Naive thymus-derived CD8-positive, alpha-beta T cell (primary cell): ENCODE data around the gene CFAP46. TPM values are rescaled to one million over a fixed set of nuclear protein-coding genes. Genes with fewer than 3 reads are reported as not detected.

Source experiments
- ATAC-seq, 2 donors: fragments of 150-1000 bp; cut with Tn5 transposase in 1 of 2; sonication (Bioruptor Pico), chemical (Tn5 transposase) in 1 of 2; 1 replicate in 1 of 2; 2 replicates in 1 of 2; pipeline ENCODE4 v1.10.0; 2021; ENCODE audit warnings: mild to moderate bottlenecking in 2 of 2, moderate library complexity in 2 of 2
- POLR2A ChIA-PET: fragments of 350-600 bp; sonication (Branson Sonifier 250); formaldehyde crosslinking; loops from one replicate; lab custom pipeline; 2021; ENCODE audit warnings: antibody characterized with exemption; lab: Charles Lee
- DNase-seq, 10 donors: peaks; one replicate each; pipeline versions ENCODE4 v3.0.0 to v3.0.0-alpha.2; 2020 to 2022
- H3K27ac Mint-ChIP-seq, 10 donors: one replicate each; pipeline ENCODE4 v1.8.0; 2020 to 2022; ENCODE audit warnings: mild to moderate bottlenecking in 10 of 10, mixed read lengths in 10 of 10, moderate library complexity in 4 of 10, inconsistent platforms in 1 of 10
- H3K27me3 Mint-ChIP-seq, 5 donors: one replicate each; pipeline ENCODE4 v1.8.0; 2021 to 2022; ENCODE audit warnings: mixed read lengths in 5 of 5
- H3K36me3 Mint-ChIP-seq, 3 donors: one replicate each; pipeline ENCODE4 v1.8.0; 2020 to 2022; ENCODE audit warnings: mixed read lengths in 3 of 3, mild to moderate bottlenecking in 2 of 3, inconsistent platforms in 1 of 3
- H3K4me1 Mint-ChIP-seq, 4 donors: one replicate each; pipeline ENCODE4 v1.8.0; 2021 to 2022; ENCODE audit warnings: mixed read lengths in 4 of 4
- H3K4me3 Mint-ChIP-seq, 10 donors: one replicate each; pipeline ENCODE4 v1.8.0; 2020 to 2022; ENCODE audit warnings: mild to moderate bottlenecking in 10 of 10, mixed read lengths in 10 of 10, moderate library complexity in 6 of 10, inconsistent platforms in 1 of 10
- H3K9me3 Mint-ChIP-seq, 9 donors: one replicate each; pipeline ENCODE4 v1.8.0; 2020 to 2022; ENCODE audit warnings: mixed read lengths in 9 of 9, mild to moderate bottlenecking in 3 of 9, inconsistent platforms in 1 of 9, moderate library complexity in 1 of 9
- polyA plus RNA-seq, 3 donors: library from polyadenylated mRNA; unstranded; fragments of 300-500 nt; fragmentation: Illumina TruSeq; gene quantifications; one replicate each; pipeline ENCODE4 v1.2.3, GENCODE V29; 2021
- total RNA-seq, 8 experiments: library from RNA in 2 of 8; stranded (reverse) in 2 of 8; gene quantifications; one replicate each; pipeline ENCODE4 v1.2.3 and lab custom pipeline; 2021 to 2026

CFAP46 gene
- total and polyA plus RNA-seq, 5 experiments from 2014 or later: not detected

DNA sequence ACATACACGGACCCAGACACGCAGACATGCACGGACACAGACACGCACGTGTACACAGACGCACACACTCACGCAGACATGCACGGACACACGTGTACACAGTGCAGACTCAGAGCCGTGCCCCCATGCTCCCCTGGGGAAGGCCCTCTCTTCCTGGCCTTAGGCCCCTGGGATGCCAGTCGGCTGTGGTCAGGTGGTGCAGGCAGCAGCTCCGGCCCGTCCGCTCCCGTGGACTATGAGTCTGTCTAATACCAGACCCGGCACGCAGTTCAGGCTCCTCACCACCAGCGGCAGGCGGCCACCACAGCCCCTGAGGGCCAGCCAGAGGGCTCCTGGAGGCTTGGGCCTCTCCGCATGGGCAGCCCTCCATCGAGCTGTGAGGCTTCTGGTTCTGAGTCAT, 104.5 kb downstream of the CFAP46 start:
- H3K27me3 Mint-ChIP-seq: peaks cover 4 to 26% (median 5%) of the 10 kb centered on the region in 5 donors

DNA sequence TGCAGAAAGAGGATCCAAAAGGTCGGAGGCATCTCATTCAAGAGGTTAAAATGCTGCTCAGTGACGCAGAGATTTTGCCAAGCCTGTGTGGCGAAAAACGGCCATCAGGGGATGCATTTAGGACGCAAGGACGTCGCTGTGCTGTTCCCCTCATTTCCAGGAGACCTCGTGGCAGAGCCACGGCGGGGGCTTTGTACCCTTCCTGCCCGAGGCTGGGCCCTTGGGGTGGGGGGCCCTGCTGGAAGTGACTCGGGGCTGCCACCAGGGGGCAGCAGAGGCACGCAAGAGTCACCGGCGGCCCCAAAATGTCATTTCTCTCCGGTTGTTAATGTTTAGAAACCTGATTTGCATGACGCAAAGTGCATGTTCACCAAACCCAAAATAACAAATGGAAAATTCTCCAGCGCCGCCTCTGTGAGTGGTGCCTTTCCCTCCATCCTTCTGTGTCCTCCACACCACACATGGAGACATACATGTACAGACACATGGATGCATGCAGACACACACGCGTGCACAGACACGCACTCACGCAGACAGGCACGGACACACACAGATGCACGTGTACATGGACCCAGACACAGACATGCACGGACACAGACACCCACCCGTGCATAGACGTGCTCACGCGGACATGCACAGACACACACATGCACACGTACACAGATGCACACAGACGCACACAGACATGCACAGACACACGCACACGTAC, 105.4 kb downstream of the CFAP46 start:
- DNase-seq: peak in 8 of 10 donors; percentile 14 to 69 (median 50)
- peaks cover 0 to 2% (median under 1%) of the 10 kb centered on the region in 3 donors for H3K36me3 Mint-ChIP-seq
- POLR2A ChIA-PET: no interaction called here
- peaks cover 0 to 23% (median 8%) of the 10 kb centered on the region in 5 donors for H3K27me3 Mint-ChIP-seq
- H3K4me3 Mint-ChIP-seq: no peak overlapping the region
- H3K9me3 Mint-ChIP-seq: peaks cover 0 to 5% (median 2%) of the 10 kb centered on the region in 9 donors
- H3K4me1 Mint-ChIP-seq: peaks cover 0 to 3% (median 1%) of the 10 kb centered on the region in 4 donors
- peak; percentile 29 to 59 for ATAC-seq
- H3K27ac Mint-ChIP-seq: no peak overlapping the region

More for the DNA sequence above, 104.5 kb downstream of the CFAP46 start:
- Mint-ChIP-seq H3K4me3 (no peak overlapping the region), H3K27ac (peak overlapping the region in 1 of 10 donors; percentile 27), H3K36me3 (peaks cover 0 to 11% (median 10%) of the 10 kb centered on the region in 3 donors), H3K4me1 (peaks cover 0 to 3% (median 1%) of the 10 kb centered on the region in 4 donors), H3K9me3 (peaks cover 0 to 15% (median 11%) of the 10 kb centered on the region in 9 donors)
- POLR2A ChIA-PET: no interaction called here
- ATAC-seq: no peak
- no peak for DNase-seq

DNA sequence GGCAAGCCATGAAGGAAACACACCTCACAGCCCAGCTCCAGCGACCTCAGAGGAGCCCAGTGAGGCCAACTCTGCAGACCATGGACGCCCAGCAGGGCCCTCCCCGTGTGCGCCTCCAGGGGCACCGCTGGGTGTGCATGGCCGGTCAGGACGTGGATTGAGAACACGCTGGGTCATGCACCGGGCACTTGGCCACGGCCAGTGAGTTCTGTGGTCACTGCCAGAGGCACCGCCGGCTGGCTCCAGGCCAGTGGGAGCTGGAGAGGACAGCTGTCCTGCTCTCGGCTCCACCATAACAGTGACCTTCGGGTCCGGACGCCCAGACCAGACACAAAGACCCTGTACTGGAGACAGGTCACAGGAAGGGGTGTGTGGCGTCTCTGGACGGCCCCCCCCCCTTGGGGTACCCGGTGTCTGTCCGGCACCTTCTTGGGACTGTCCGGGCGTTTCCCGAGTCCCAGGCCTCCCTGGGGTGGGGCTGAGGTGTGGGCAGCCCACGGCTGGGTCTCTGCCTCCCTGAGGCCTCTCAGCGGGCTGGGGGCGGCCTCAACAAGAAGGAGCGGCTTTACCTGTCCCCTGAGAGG, 106.0 kb downstream of the CFAP46 start:
- ATAC-seq (no peak), DNase-seq (no peak)
- Mint-ChIP-seq H3K27ac (no peak overlapping the region), H3K4me3 (no peak overlapping the region), H3K4me1 (peaks cover 0 to 3% (median 1%) of the 10 kb centered on the region in 4 donors), H3K36me3 (no peaks in the 10 kb centered on the region), H3K27me3 (peaks cover 0 to 23% (median 10%) of the 10 kb centered on the region in 5 donors), H3K9me3 (peaks cover 0 to 5% (median 0%) of the 10 kb centered on the region in 9 donors)
- POLR2A ChIA-PET: no interaction called here

DNA sequence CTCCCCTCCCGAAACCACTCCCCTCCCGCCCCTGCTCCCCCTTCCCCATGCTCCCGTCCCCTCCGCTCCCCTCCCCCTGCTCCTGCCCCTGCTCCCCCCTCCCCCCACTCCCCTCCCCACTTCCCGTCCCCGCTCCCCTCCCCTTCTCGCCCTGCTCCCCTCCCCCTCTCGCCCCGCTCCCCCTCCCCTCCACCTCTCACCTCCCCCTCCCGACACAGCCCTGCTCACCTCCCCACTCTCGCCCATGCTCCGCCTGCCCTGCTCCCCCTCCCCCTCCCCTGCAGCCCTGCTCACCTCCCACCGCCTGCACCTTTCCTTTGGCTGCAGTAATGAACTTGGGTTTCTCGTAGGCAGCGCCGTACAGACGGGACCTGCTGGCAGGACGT, 106.5 kb downstream of the CFAP46 start:
- no peak for ATAC-seq
- Mint-ChIP-seq H3K27ac (no peak overlapping the region), H3K9me3 (peaks cover 0 to 4% (median 0%) of the 10 kb centered on the region in 9 donors)

DNA sequence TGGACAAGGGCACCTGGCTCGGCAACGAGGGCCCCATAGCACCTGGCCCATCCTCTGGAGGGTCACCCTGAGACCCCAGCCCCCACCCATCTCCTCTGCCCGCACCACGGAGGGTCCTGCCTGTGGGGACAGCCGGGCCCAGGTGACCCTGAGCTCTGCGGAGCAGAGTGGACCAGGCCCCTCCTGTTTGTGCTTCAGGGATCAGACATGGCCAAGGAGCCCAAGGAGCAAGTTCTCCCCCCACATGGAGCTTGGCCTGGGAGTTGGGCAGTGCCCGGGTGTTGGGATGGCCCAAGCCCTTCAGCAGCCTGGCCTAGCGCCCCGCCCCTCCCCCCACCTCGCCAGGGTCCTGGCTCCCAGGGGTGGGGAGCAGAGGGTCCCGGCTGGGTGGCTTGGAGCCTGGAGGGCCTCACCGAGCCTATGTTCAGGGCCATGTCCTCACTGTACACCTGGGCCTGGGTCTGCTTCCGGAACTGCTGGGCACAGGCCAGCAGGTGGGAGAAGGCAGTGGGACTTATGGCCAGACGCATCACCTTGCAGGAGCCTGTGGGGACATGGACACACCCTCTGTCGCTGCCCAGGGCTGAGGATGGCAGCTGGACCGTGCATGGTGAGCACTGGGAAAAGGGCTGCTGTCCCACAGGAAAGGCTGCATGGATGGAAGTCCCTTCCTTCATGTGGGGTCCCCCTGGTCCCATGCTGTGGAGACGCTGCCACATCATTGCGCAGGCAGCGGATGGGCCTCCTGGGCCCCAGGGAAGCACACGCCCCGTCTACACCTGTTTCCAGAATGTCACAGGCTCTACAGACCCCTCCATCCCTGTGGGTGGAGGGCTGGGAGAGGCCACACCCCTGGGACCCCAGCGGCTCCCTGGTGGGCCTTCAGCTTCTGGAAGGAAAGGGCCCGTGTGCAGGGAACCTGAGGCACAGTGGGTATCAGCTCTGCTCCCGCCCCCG, 107.2 kb downstream of the CFAP46 start:
- peaks cover 0 to 18% (median 7%) of the 10 kb centered on the region in 5 donors for H3K27me3 Mint-ChIP-seq
- H3K36me3 Mint-ChIP-seq: no peaks in the 10 kb centered on the region
- peaks cover 0 to 3% (median 1%) of the 10 kb centered on the region in 4 donors for H3K4me1 Mint-ChIP-seq
- ATAC-seq (no peak), DNase-seq (no peak)
- POLR2A ChIA-PET: no interaction called here
- no peak overlapping the region for H3K27ac Mint-ChIP-seq
- no peaks in the 10 kb centered on the region for H3K9me3 Mint-ChIP-seq
- no peak overlapping the region for H3K4me3 Mint-ChIP-seq

More for the DNA sequence above, 106.5 kb downstream of the CFAP46 start:
- Mint-ChIP-seq H3K27me3 (peaks cover 0 to 23% (median 9%) of the 10 kb centered on the region in 5 donors), H3K4me3 (no peak overlapping the region), H3K36me3 (no peaks in the 10 kb centered on the region), H3K4me1 (peaks cover 0 to 3% (median 1%) of the 10 kb centered on the region in 4 donors)
- POLR2A ChIA-PET: no interaction called here
- no peak for DNase-seq

DNA sequence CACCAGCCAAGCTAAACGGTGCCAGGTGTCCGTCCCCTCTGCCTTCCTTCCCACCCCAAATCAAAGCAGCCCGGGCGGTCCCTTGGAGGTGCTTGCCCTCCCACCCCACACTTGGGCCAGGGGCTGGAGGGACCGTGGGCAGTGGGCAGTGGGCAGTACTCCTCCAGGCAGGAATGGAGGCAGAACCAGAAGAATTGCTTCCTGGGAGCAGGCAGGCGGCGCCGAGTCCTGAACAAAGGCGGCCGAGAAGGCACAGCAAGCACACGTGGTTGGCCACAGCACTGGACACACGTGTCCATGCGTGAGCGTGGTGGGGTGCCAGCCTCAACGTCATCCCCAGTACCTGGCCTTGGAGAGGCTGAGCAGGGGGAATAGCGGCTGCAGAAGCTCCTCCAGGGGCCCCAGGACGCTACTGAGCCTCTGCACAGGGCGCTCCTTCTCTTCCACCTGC, 108.0 kb downstream of the CFAP46 start:
- Mint-ChIP-seq H3K36me3 (no peaks in the 10 kb centered on the region), H3K4me3 (no peak overlapping the region), H3K9me3 (no peaks in the 10 kb centered on the region), H3K27ac (no peak overlapping the region), H3K4me1 (peaks cover 0 to 3% (median 1%) of the 10 kb centered on the region in 4 donors), H3K27me3 (peaks cover 0 to 18% (median 7%) of the 10 kb centered on the region in 5 donors)
- DNase-seq: no peak
- ATAC-seq: no peak
- POLR2A ChIA-PET: no interaction called here

DNA sequence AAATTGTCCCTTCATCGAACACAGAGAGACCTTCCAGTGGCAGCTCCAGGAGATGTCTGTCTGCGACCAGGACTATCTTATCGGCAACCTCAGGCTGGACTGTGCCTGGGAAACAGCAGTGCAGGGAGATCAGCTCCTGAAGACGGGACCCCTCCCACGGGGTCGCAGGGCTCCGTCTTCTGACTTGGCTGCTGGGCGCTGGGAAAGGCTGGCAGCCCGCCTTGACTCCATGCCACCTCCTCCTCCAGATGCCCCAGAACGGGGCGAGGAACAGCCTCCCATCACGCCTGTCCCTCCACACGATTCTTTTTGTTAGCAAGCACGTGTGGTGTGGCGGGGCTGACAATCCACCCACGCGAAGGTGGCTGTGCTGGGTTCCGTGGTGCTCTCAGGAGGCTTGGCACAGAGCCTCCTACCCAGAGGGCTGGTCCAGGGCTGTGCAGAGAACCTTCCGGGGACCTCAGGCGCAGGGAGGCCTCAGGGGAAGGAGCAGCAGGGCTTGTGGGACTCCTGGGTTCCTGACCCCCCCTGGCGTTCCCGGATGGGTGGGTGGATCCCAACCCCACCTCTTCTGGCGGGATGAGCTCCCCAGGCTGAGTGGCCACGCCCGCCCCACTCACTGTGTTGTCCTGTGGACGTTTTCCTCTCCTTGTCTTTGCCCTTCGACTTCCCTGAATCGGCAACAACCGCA, 108.8 kb downstream of the CFAP46 start:
- Mint-ChIP-seq H3K36me3 (no peaks in the 10 kb centered on the region), H3K27ac (no peak overlapping the region), H3K9me3 (no peaks in the 10 kb centered on the region), H3K27me3 (peaks cover 0 to 18% (median 3%) of the 10 kb centered on the region in 5 donors), H3K4me3 (no peak overlapping the region), H3K4me1 (peaks cover 0 to 3% (median 1%) of the 10 kb centered on the region in 4 donors)
- no peak for DNase-seq
- POLR2A ChIA-PET: no interaction called here
- ATAC-seq: no peak

DNA sequence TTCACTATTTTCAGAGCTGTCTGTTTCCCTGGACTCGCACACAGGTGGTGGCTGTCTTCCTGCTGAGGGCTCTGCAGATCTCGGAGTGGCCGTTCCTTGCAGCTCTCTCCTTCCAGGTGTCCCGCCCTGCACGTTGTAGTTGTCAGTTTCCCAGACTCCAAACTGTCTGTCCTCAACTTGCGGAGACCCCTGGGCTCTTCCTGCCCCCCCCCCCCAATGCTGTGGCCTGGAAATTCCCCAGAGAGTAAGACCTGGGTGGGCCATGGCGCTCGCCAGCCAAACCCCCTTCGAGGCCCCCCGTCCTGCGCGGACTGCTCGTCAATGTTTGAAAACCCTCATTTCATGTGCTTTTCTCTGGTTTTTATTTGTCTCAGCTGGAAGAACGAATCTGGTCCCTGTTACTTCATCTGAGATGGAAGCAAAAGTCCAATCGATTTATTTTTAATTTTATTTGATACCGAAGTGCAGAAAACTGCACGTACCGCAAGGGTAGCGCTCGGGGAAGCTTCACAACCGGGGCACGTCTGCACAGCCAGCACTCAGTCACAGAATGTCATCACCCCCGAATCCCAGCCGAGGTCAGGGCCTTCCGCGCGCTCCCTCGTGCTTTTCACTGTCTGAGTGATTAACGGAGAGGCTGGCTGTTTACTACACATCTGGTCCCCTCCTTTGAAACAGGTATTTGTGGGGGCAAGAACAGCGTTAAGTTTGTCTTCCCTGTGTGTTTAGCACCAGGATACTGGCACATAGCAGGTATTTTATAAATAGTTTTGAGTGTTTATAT, 110.0 kb downstream of the CFAP46 start:
- Mint-ChIP-seq H3K4me3 (no peak overlapping the region), H3K27ac (no peak overlapping the region), H3K27me3 (peaks cover 0 to 18% (median 3%) of the 10 kb centered on the region in 5 donors), H3K4me1 (peaks cover 0 to 3% (median 1%) of the 10 kb centered on the region in 4 donors), H3K36me3 (no peaks in the 10 kb centered on the region), H3K9me3 (no peaks in the 10 kb centered on the region)
- POLR2A ChIA-PET: no interaction called here
- DNase-seq (no peak), ATAC-seq (no peak)

DNA sequence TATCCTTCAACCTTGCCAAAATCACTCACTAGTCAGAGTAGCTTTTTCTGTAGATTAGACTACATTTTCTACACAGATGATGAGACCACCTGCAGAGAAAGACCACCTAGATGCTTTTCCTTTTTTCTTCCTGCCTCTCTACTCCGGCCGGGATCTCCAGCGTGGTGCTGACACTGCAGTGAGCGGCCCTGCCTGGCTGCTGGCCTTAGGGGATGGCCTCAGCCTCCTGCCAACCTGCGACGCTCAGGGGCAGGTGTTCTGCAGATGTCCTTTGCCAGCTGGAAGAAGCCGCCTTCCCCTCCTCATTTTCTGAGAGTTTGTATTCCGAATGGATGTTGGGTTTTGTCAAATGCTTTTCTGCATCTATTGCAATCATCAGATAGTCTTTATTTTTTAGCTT, 113.0 kb downstream of the CFAP46 start:
- no peak overlapping the region for H3K4me3 Mint-ChIP-seq
- H3K27me3 Mint-ChIP-seq: peaks cover 0 to 18% (median 3%) of the 10 kb centered on the region in 5 donors
- no peaks in the 10 kb centered on the region for H3K9me3 Mint-ChIP-seq
- POLR2A ChIA-PET: no interaction called here
- DNase-seq (no peak), ATAC-seq (no peak)
- no peak overlapping the region for H3K27ac Mint-ChIP-seq
- H3K4me1 Mint-ChIP-seq: no peaks in the 10 kb centered on the region
- no peaks in the 10 kb centered on the region for H3K36me3 Mint-ChIP-seq

DNA sequence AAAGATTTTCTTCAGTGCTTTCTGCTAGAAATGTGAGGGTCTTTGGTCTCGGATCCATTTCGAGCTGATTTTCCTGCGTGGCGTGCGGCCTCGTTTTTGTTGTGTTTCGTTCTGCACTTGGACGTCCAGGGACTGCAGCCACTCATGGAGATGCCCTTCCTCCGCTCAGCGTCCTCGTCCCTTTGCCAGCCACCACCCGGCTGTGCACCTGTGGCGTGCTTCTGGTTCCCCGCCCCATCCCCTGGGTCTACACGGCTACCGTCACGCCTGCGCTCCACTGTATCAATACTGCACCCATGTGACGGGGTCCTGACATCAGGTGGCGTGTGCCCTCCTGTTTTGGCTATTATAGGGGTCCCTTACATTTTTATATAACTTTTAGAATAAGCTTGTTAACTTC, 113.7 kb downstream of the CFAP46 start:
- POLR2A ChIA-PET: interaction anchor here (0.6 kb wide), 1 partner anchor 178 kb away, joined by 3 read pairs; no protein-coding TSS in a partner anchor
- H3K27ac Mint-ChIP-seq: no peak overlapping the region

DNA sequence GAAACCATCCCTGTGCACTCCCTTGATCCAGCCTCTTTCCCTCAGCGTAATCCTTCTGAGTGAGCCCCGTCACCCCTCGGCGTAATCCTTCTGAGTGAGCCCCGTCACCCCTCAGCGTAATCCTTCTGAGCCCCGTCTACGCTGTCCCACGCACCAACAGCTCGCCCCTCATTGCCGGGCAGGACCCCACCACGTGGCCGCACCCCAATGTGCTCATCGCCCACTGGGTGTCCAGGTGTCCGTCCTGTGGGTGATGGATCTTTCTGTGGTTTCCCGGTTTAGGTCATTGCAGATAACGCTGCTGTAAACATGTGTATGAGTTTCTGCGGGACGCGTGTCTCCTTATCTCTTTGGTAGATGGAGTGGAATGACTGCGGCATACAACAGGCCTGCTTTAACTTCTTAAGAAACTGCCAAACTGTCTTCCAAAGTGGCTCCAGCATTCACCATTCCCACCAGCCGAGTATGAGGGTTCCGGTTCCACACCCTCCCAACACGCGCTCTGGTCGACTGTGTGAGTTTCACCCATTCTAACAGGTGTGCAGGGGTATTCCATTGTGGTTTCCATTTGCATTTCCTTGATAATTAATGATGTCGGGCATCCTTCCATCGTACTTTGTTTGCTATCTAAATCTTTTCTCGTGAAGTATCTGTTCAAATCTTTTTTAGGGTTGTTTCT, 114.4 kb downstream of the CFAP46 start:
- H3K9me3 Mint-ChIP-seq: no peaks in the 10 kb centered on the region
- DNase-seq (peak in 1 of 10 donors; percentile 58), ATAC-seq (no peak)
- peak overlapping the region in 4 of 10 donors; percentile 11 to 90 (median 44) for H3K27ac Mint-ChIP-seq
- peaks cover 0 to 18% (median 3%) of the 10 kb centered on the region in 5 donors for H3K27me3 Mint-ChIP-seq
- H3K4me3 Mint-ChIP-seq: no peak overlapping the region
- POLR2A ChIA-PET: no interaction called here
- no peaks in the 10 kb centered on the region for H3K4me1 Mint-ChIP-seq
- no peaks in the 10 kb centered on the region for H3K36me3 Mint-ChIP-seq

More for the DNA sequence above, 113.7 kb downstream of the CFAP46 start:
- Mint-ChIP-seq H3K27me3 (peaks cover 0 to 18% (median 3%) of the 10 kb centered on the region in 5 donors), H3K36me3 (no peaks in the 10 kb centered on the region), H3K4me3 (no peak overlapping the region), H3K9me3 (no peaks in the 10 kb centered on the region), H3K4me1 (no peaks in the 10 kb centered on the region)
- ATAC-seq (no peak), DNase-seq (no peak)
